ENCODE results near the gene GPRASP3.
"Not testable (repeated sequence)": the region's sequence is repeated elsewhere in the genome, so short reads cannot be mapped to it uniquely, and the experiment has no call there.

The GPRASP3 gene

GRCh38 chrX:102720237-102721168, at the start of gene GPRASP3:
Gene GPRASP3, plus strand, starts transcription at chrX:102720743. Its CDS starts 28,253 bp downstream, at chrX:102748996.
- DNase-seq, result peak; percentile 78

- DNase-seq, result no peak
Measured at GRCh38 chrX:102672856-102673255, 47.7 kb upstream of the GPRASP3 start.

GRCh38 chrX:102677479-102677878, 43.1 kb upstream of the GPRASP3 start:
- DNase-seq, result not testable (repeated sequence)

GRCh38 chrX:102684772-102685520, 35.6 kb upstream of the GPRASP3 start:
- no peak for DNase-seq

GRCh38 chrX:102694749-102695148, 25.8 kb upstream of the GPRASP3 start:
- DNase-seq, result no peak

GRCh38 chrX:102696306-102696705, 24.2 kb upstream of the GPRASP3 start:
- DNase-seq, result no peak

GRCh38 chrX:102697494-102697893, 23.0 kb upstream of the GPRASP3 start:
- DNase-seq, result no peak

- DNase-seq, result no peak
Measured at GRCh38 chrX:102708900-102709299, 11.6 kb upstream of the GPRASP3 start.

GRCh38 chrX:102711872-102712215, 8.7 kb upstream of the GPRASP3 start:
- no peak for DNase-seq

- DNase-seq, result peak; percentile 29
Measured at GRCh38 chrX:102712216-102712966, 8.2 kb upstream of the GPRASP3 start, which contains the start of gene GPRASP2. Gene GPRASP2, plus strand, starts transcription at chrX:102712448. Its CDS starts 2,422 bp downstream, at chrX:102714870.

GRCh38 chrX:102712981-102713625, 7.4 kb upstream of the GPRASP3 start:
- no peak for DNase-seq

GRCh38 chrX:102714994-102715393, 5.5 kb upstream of the GPRASP3 start:
- no peak for DNase-seq

GRCh38 chrX:102715967-102716366, 4.6 kb upstream of the GPRASP3 start:
- no peak for DNase-seq

- DNase-seq, result not testable (repeated sequence)
Measured at GRCh38 chrX:102721169-102721506, 595 bp downstream of the GPRASP3 start.

- DNase-seq, result no peak
Measured at GRCh38 chrX:102723456-102723855, 2.9 kb downstream of the GPRASP3 start.

- no peak for DNase-seq
Measured at GRCh38 chrX:102727761-102728160, 7.2 kb downstream of the GPRASP3 start.

- DNase-seq, result no peak
Measured at GRCh38 chrX:102728646-102729045, 8.1 kb downstream of the GPRASP3 start.

GRCh38 chrX:102739657-102740056, 19.1 kb downstream of the GPRASP3 start:
- no peak for DNase-seq

- no peak for DNase-seq
Measured at GRCh38 chrX:102744307-102744706, 23.8 kb downstream of the GPRASP3 start.

- no peak for DNase-seq
Measured at GRCh38 chrX:102745513-102745856, 24.9 kb downstream of the GPRASP3 start.

GRCh38 chrX:102745857-102746584, 25.5 kb downstream of the GPRASP3 start:
- DNase-seq, result peak; percentile 27

- DNase-seq, result no peak
Measured at GRCh38 chrX:102765217-102765616, 44.7 kb downstream of the GPRASP3 start.
